ENCODE data around the gene NPTXR.

NPTXR gene

DNA sequence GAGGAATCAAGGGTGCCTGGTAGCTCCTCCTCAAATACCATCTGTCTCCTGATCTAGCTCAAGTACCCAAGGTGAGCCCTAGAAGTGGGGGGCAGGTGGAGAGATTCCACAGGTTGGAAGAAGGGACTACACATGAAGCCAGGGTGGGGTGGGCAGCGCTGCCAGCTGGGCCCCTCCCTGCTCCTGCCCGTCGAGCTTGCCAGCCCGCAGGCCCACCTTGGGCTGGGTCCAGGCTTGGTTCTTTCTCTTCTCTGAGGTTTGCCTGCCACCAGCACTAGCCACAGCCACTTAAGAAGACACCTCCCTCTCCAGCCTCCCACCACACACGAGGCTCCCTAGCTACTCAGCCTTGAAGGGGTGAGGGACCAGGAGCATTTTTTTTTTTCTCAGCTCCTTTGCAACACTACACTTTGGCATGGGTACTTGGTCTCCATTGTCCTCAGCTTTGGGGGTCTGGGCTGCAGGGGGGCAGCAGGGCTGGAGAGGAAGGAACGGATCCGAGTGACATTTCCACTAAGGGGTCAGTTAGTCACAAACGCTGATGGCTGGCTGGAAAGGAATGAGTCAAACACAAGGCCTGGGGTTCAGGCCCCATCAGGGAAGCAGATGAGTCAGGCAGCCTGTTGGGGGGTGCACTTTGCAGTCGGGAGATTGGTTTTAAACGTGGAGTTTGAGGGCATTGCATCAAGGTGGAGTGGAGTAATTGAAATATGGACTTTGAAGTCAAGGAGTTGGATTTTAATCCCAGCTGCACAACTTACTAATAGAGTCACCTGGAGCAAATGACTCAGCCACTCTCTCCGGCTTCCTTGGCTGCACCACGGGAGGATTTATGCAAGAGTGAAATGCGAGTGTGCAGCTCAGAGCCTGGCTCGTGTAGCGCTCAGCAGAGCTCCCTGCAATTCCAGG is 7.4 kb upstream of the NPTXR start:
- no peak for DNase-seq

DNA sequence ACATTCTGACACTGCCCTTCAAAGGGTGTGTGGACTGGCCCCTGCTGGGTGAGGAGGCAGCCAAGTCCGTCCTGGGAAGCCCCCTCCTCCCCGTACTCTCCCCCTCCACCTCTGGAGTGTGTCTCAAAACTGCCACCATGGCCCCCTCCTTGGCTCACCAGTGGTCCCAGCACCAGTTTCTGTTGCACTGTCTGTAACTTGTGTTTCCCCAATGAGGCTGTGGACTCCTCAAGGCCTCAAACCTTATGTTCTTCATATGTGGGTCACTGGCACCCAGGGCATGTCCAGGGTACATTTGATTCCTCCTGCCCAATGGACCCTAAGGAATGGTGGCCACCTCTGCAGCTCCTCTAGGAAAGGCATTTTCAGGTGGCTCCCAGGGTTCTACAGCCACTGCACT is 6.6 kb upstream of the NPTXR start:
- no peak for DNase-seq

DNA sequence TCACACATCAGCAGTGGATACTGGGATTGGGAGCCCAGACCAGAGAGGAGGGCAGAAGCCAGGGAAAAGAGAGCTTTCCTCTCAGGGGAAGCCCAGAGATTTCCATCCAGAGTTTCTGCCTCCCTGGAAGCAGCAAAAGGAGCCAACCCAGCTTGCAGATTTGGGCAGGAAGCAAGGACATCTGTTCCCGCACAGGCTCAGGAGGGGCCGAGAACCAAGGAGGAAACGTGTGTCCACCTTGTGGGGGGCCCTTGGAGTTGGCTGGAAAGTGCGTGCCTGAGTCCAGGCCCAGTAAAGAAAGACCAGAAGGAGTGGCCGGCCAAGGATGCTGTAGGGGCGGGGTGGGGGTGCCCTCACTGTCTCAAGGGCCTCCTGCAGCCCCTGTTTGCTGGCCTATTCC is 6.0 kb upstream of the NPTXR start:
- DNase-seq, result no peak

DNA sequence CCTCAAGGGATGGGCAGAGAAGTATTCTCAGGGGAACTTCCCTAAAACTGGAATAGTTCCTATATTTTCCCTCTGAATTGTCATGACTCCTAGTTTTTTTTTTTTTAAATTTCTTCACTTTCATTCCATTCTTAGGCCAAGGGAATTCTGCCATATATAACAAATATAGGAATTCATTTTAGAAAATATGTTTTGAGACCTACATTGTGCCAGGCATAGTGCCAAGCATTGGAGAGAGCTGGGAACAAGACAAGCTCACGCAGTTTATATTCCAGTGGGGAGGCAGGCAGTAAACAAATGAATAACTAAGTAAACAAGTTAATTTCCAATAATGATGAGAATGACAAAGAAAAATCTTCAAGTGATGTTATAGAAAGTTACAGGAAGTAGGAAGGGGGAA is 2.6 kb upstream of the NPTXR start:
- DNase-seq, result no peak

GRCh38 chr22:38845004-38845740 is 1.3 kb upstream of the NPTXR start:
- DNase-seq, result no peak

GRCh38 chr22:38844315-38845003 is 631 bp upstream of the NPTXR start:
- no peak for DNase-seq

GRCh38 chr22:38843201-38843656 is 599 bp downstream of the NPTXR start:
- DNase-seq, result no peak

GRCh38 chr22:38842512-38843200 is 1.2 kb downstream of the NPTXR start:
- no peak for DNase-seq

DNA sequence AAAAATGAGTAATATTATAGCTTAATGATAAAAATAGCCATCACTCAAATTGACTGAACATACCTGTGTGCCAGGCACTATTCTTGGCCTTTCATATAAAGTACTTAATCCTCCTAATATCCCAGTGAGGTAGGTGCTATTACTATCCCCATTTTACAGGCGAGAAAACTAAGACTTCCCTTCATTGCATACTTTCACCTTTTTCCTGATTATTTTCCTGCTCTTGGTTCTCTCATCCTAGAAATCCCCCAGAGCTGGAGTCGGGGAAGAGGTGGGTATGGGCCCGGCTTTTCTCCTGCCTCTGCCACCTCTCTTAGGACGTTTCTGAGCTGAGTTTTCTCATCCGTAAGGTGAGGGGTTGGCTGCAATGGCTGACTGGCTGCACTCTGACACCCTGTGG is 2.2 kb downstream of the NPTXR start:
- no peak for DNase-seq

- no peak for DNase-seq
These were observed 2.6 kb downstream of the NPTXR start for GRCh38 chr22:38841211-38841610.

- no peak for DNase-seq
These were observed 3.7 kb downstream of the NPTXR start for GRCh38 chr22:38840129-38840528.

GRCh38 chr22:38839686-38840085 is 4.1 kb downstream of the NPTXR start:
- no peak for DNase-seq

DNA sequence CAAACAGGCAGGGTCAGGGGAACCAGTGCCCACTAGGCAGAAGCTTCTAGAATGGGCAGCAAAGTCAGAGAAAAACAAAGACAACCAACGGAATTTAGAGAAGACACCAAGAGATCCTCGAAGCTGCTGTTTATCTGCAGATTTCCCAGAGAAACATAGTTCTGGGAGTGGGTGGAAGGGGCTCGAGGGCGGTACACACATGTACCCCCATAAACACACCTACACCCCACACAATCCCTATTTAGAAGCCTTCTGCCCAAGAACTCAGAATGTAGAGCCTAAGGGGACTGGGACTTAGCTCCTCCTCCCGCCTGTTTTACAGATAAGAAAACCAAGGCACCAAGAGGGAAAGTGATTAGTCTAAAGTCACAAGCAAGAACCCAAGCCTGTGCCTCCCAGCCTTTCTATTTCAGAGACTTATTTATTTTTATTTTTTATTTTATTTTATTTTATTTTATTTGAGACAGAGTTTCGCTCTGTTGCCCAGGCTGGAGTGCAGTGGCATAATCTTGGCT is 6.4 kb downstream of the NPTXR start:
- DNase-seq, result no peak

GRCh38 chr22:38835888-38836301 is 7.9 kb downstream of the NPTXR start:
- no peak for DNase-seq

DNA sequence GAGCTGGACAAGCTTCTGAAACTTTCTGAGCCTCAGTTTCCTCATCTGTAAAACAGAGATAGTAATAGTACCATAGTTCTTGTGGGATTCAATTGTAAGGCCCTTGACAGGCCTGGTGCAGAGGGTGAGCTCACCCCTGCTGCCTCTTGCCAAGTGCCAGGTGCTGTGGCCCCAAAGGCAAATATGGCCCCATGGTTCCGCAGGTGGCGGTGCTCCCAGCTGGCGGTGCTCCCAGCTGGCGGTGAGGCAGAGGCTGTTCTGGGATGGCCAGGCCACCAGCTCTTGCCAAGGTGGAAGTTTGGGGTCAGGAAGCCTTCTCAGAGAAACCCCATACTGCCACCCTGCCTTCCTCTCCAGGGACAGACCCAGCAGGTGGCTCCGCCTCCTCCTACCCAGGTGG is 8.8 kb downstream of the NPTXR start:
- DNase-seq, result no peak

DNA sequence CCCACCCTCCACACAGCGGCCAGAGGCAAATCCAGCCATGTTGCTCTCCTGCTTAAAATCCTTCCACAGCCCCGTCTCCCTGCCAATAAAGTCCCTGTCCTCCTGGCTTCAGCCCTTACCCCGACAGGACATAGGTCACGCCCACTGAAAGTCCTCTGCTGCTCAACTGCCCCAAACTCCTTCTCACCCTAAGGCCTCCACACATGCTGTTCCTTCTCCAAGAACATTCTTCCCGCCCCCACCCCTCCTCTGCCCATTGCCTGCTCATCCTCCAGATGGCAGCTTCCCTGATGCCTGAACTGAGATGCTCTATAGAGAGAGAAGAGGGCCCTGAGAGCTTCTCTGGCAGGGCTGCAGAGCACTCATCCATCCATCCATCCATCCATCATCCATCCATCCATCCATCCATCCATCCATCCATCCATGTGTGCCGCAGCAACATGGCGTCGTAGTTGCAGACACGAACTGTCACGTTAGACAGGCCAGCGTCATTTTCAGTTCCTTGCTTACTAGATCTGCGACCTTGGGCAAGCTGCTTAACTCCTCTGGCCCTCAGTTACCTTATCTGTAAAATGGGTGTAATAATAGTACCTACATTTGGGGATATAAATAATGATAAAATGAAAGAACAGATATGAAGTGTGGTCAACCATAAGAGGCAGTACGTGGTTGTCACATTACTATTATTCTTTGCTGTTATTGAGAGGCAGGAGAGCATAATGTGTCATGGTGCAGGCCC is 9.4 kb downstream of the NPTXR start:
- DNase-seq, result no peak

DNA sequence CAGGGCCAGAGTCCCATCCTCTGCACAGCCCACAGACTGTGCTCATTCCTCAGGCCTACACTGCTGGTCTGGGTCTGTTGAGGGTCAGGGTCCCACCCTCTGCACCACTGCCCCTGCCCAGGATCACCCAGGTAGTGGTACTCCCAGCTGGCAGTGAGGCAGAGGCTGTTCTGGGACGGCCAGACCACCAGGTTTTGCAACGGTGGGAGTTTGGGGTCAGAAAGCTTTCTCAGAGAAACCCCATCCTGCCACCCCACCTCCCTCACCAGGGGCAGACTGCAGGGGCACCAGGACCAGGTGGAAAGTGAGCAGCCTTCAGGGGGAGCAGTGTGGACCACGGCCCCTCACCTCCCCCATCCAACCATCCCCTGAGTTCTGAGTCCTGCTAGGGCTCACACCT is 10.8 kb downstream of the NPTXR start:
- DNase-seq, result no peak

GRCh38 chr22:38832005-38832978 is 11.5 kb downstream of the NPTXR start:
- DNase-seq, result no peak

- DNase-seq, result no peak
These were observed 12.5 kb downstream of the NPTXR start for GRCh38 chr22:38831166-38831945.

GRCh38 chr22:38830845-38831108 is 13.1 kb downstream of the NPTXR start:
- no peak for DNase-seq

Measured in NCI-H2107 (cell line).